ENCODE measurements around the gene IQCE.
"Not testable (repeated sequence)": the region's sequence is repeated elsewhere in the genome, so short reads cannot be mapped to it uniquely, and the experiment has no call there.

IQCE gene

DNA sequence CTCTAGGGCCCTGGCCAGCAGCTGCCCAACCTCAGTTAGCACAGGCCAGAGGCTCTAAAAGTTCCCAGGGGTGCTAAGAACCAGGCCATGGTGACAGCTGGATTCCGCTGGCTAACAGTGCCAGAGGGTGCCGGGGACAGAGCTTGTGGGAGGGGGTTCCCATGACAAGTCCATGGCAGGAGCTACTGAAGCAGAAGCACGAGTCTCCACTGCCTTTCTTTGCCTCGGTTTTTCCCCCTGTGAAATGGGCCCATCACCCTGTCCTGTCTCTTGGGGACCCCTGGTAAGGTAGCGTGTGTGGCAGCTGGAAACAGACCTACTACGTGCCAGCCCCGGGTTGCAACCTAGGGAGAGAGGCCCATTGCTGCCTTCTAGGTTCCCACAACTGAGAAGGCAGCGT, 26.0 kb upstream of the IQCE start:
- DNase-seq, result not testable (repeated sequence)

DNA sequence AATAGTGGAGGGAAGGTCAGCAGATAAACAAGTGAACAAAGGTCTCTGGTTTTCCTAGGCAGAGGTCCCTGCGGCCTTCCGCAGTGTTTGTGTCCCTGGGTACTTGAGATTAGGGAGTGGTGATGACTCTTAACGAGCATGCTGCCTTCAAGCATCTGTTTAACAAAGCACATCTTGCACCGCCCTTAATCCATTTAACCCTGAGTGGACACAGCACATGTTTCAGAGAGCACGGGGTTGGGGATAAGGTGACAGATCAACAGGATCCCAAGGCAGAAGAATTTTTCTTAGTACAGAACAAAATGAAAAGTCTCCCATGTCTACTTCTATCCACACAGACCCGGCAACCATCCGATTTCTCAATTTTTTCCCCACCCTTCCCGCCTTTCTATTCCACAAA, 25.2 kb upstream of the IQCE start:
- DNase-seq, result not testable (repeated sequence)

- DNase-seq, result not testable (repeated sequence)
These were observed 24.6 kb upstream of the IQCE start for GRCh38 chr7:2534214-2534613.

DNA sequence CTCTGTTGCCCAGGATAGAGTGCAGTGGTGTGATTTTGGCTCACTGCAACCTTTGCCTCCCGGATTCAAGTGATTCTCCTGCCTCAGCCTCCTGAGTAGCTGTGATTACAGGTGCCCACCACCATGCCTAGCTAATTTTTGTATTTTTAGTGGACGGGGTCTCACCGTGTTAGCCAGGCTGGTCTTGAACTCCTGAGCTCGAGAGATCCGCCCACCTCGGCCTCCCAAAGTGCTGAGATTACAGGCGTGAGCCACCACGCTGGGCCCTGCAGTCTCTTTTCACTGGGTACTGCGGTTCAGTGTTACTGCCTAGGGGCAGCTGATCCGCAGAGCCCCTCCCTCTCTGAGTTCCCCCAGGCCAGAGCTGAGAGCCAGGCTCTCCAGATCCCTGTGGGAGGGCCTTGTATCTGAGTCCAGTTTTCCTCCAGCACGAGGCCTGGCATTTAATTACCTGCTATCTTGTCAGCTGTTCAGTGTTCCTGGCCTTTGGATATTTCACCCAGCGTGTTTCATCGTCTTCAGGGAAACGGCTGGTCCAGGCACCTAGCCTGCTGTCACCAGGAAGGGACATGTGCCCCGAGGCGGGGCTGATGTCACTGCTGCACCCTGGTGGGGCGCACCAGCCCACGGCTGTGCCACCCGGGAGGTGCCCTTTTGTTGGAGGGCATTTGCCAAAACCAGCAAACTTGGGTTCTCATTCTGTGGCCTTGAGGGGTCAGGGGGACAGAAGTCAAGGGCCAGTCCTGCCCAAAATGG, 22.7 kb upstream of the IQCE start:
- not testable (repeated sequence) for DNase-seq

GRCh38 chr7:2537981-2538851, 20.6 kb upstream of the IQCE start:
- no peak for DNase-seq

- DNase-seq, result no peak
These were observed 19.5 kb upstream of the IQCE start for GRCh38 chr7:2539031-2539911.

DNA sequence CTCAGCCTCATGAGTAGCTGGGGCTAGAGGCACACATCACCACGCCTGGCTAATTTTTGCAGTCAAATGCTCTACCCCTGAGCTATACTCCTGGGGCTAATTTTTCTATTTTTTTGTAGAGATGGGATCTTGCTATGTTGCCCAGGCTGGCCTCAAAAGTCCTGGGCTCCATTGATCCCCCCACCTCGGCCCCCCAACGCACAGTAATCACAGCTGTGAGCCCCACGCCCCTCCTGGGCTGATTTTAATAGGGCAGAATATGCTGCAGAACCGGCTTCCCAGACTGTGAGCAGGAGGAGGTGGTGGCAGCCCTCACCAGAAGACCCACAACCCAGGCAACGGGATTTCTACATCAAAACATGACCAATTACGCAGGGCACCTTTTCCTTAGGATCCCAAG, 18.6 kb upstream of the IQCE start:
- DNase-seq, result no peak

DNA sequence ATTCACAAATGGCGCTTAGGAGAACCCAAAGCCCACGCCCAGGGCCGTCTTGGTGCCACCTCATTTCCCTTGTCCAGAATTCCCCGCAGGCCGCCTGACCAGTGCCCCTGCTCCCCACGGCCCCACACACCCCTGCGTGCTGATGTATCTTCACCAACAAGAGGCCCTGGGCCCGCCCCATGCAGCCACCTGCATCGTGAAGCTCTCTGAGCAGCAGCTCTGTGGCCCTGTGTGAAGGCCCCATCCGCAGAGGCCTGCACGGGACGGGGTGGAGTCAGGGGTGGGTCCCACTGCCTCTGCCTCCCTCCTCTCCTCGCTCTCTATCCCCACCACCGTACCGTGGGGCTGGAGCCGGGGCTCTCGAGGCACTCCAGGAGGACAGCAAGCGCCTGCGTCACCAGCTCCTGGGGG, 18.1 kb upstream of the IQCE start:
- DNase-seq, result no peak

- DNase-seq, result no peak
These were observed 17.3 kb upstream of the IQCE start for GRCh38 chr7:2541291-2542010.

GRCh38 chr7:2542011-2542915, 16.5 kb upstream of the IQCE start:
- no peak for DNase-seq

GRCh38 chr7:2542916-2543871, 15.6 kb upstream of the IQCE start:
- no peak for DNase-seq

- no peak for DNase-seq
These were observed 14.1 kb upstream of the IQCE start for GRCh38 chr7:2544541-2545188.

- no peak for DNase-seq
These were observed 12.9 kb upstream of the IQCE start for GRCh38 chr7:2545746-2546425.

GRCh38 chr7:2546776-2547586, 11.8 kb upstream of the IQCE start:
- DNase-seq, result no peak

DNA sequence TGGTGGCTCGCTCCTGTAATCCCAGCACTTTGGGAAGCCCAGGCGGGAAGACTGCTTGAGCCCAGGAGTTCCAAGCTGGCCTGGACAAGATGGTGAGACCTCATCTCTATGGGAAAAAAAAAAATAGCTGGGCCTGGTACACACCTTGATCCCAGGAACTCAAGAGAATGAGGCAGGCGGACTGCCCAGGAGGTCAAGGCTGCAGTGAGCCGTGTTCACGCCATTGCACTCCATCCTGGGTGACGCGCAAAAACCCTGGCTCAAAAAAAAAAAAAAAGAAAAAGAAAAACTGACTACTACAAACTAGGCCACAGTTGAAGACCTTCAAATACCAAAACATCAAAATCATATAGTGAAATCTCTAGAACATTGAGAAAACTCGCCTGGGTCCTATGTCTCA, 7.4 kb upstream of the IQCE start:
- DNase-seq, result no peak

- DNase-seq, result no peak
These were observed 5.7 kb upstream of the IQCE start for GRCh38 chr7:2553108-2553507.

- no peak for DNase-seq
These were observed 4.8 kb upstream of the IQCE start for GRCh38 chr7:2553831-2554581.
